Activated B cell treated with CpG ODN at 0.5 μM for 24 hours (primary cell): ENCODE data around the gene RRP8. TPM values are rescaled to one million over a fixed set of nuclear protein-coding genes. Genes with fewer than 3 reads are reported as not detected.

Source experiments
- ATAC-seq: fragments of 200-7000 bp; cut with Tn5 transposase; one replicate; pipeline ENCODE4 v1.10.0; 2021; ENCODE audit warnings: low read depth, mild to moderate bottlenecking, moderate library complexity
- CTCF ChIA-PET: fragments of 350-600 bp; sonication (Branson Sonifier 250); formaldehyde crosslinking; loops from one replicate; lab custom pipeline; 2021; ENCODE audit warnings: antibody characterized with exemption; lab: Charles Lee
- POLR2A ChIA-PET: fragments of 350-600 bp; sonication (Branson Sonifier 250); formaldehyde crosslinking; loops from one replicate; lab custom pipeline; 2021; ENCODE audit warnings: antibody characterized with exemption; lab: Charles Lee
- DNase-seq: peaks from one replicate; pipeline ENCODE4 v3.0.0; 2022
- H3K27ac Mint-ChIP-seq: one replicate; pipeline ENCODE4 v1.8.0; 2020; ENCODE audit warnings: mixed read lengths
- H3K27me3 Mint-ChIP-seq: one replicate; pipeline ENCODE4 v1.8.0; 2021; ENCODE audit warnings: mixed read lengths
- H3K36me3 Mint-ChIP-seq: one replicate; pipeline ENCODE4 v1.8.0; 2021; ENCODE audit warnings: low read depth, mixed read lengths
- H3K4me1 Mint-ChIP-seq: one replicate; pipeline ENCODE4 v1.8.0; 2021; ENCODE audit warnings: mixed read lengths
- H3K4me3 Mint-ChIP-seq: one replicate; pipeline ENCODE4 v1.8.0; 2020; ENCODE audit warnings: mild to moderate bottlenecking, mixed read lengths
- H3K9me3 Mint-ChIP-seq: one replicate; pipeline ENCODE4 v1.8.0; 2020; ENCODE audit warnings: mixed read lengths
- CTCF ChIP-seq: fragments of 200-600 bp; IDR thresholded peaks from one replicate; pipeline ENCODE4 v1.8.0; 2022; ENCODE audit warnings: antibody characterized with exemption, mild to moderate bottlenecking
- intact Hi-C: fragments of 100-400 bp; cut with micrococcal nuclease; formaldehyde crosslinking; loops from one replicate; pipeline ENCODE4 v1.15.1; 2024
- total RNA-seq: library from RNA; stranded (reverse); gene quantifications from 2 replicates; pipeline ENCODE4 v1.2.3, GENCODE V29; 2022

RRP8 gene
- total RNA-seq, 1 donor from 2014 or later, result 29.1 TPM

GRCh38 chr11:6546735-6547134 lies 56.7 kb downstream of the RRP8 start:
- no peak for DNase-seq
- no peak for ATAC-seq
- Mint-ChIP-seq H3K27me3 (no peaks in the 10 kb centered on the region), H3K4me3 (no peak overlapping the region), H3K9me3 (no peaks in the 10 kb centered on the region), H3K4me1 (no peaks in the 10 kb centered on the region), H3K27ac (no peak overlapping the region), H3K36me3 (peaks cover 31% of the 10 kb centered on the region)
- TF ChIP-seq CTCF, result no peak
- ChIA-PET POLR2A (interaction anchor here (0.6 kb wide), 1 partner anchor 139 kb away, joined by 4 read pairs; no protein-coding TSS in a partner anchor), CTCF (no interaction called here)
- intact Hi-C loops, result no loop called here

DNA sequence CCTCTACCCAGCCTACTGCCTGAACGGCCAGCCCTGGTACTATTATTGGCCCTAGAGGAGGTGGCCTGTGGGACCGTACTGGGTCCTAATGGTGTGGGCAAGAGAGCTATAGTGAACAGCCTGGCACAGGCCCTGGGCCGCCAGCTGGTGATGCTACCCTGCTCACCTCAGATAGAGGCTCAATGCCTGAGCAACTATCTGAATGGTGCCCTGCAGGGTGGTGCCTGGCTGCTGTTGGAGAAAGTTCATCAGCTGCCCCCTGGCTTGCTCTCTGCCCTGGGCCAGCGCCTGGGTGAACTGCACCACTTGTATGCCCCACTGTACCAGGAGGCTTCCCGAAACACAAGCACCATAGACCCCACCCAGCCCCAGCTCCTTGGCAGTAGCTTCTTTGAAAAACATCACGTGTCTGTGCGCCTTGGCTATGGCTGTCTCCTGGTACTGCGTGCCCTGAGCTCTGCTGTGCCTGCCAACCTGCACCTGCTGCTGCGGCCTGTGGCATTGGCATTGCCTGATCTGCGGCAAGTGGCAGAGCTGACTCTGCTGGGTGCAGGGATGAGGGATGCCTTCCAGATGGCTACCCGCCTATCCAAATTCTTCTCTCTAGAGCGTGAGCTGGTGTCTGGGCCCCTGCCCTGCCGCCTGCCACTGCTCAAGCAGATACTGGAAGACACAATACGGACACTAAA lies 57.4 kb downstream of the RRP8 start:
- no peak for DNase-seq
- ATAC-seq, result no peak
- POLR2A ChIA-PET, result no interaction called here
- Mint-ChIP-seq H3K27ac (no peak overlapping the region), H3K4me3 (no peak overlapping the region), H3K36me3 (peaks cover 31% of the 10 kb centered on the region), H3K4me1 (no peaks in the 10 kb centered on the region), H3K27me3 (no peaks in the 10 kb centered on the region), H3K9me3 (no peaks in the 10 kb centered on the region)
- CTCF ChIA-PET, result no interaction called here
- intact Hi-C loops, result no loop called here
- no peak for TF ChIP-seq CTCF

Other genes with a start within 250 kb of the RRP8 start
- gene SMPD1, start 213.1 kb downstream of the RRP8 start, total RNA-seq, result 14.1 and 16.9 TPM in 2 replicates
- 20.6 and 22.1 TPM in 2 replicates for gene APBB1, start 184.5 kb downstream of the RRP8 start, total RNA-seq
- gene HPX, start 162.6 kb downstream of the RRP8 start, total RNA-seq, result 0.40 TPM in 1 of 2 replicates, not detected in the other
- gene TRIM3, start 129.7 kb downstream of the RRP8 start, total RNA-seq, result 8.3 and 9.0 TPM in 2 replicates
- 40.6 and 43.1 TPM in 2 replicates for gene ARFIP2, start 122.3 kb downstream of the RRP8 start, total RNA-seq
- 48.0 and 60.0 TPM in 2 replicates for gene TIMM10B, start 122.1 kb downstream of the RRP8 start, total RNA-seq
- 26.7 and 42.6 TPM in 2 replicates for gene DNHD1, start 106.3 kb downstream of the RRP8 start, total RNA-seq
- gene ILK, start 158 bp upstream of the RRP8 start, total RNA-seq, result 113 and 128 TPM in 2 replicates
- gene TAF10, start 8.6 kb upstream of the RRP8 start, total RNA-seq, result 149 and 154 TPM in 2 replicates
- 98.2 and 123 TPM in 2 replicates for gene TPP1, start 15.8 kb upstream of the RRP8 start, total RNA-seq
- gene DCHS1, start 52.2 kb upstream of the RRP8 start, total RNA-seq, result 0.17 and 0.22 TPM in 2 replicates
- 34.1 and 34.2 TPM in 2 replicates for gene MRPL17, start 79.7 kb upstream of the RRP8 start, total RNA-seq
- gene OR2AG2, start 168.4 kb upstream of the RRP8 start, total RNA-seq, result 0.07 TPM in 1 of 2 replicates, not detected in the other
- gene OR2AG1, start 179.4 kb upstream of the RRP8 start, total RNA-seq, result not detected in 2 replicates
- 0.18 and 0.20 TPM in 2 replicates for gene OR6A2, start 196.1 kb upstream of the RRP8 start, total RNA-seq
- not detected in 2 replicates for gene OR10A5, start 242.1 kb upstream of the RRP8 start, total RNA-seq